GM19438 (cell line): Measurements from ENCODE around the gene KCNT2.

ENCODE experiments used
- ATAC-seq: cut with Tn5 transposase; IDR thresholded peaks from one replicate; pipeline ENCODE4 v1.9.1; 2021; ENCODE audit warnings: low read depth; ENCODE audit not compliant: unreplicated experiment

Gene KCNT2

DNA sequence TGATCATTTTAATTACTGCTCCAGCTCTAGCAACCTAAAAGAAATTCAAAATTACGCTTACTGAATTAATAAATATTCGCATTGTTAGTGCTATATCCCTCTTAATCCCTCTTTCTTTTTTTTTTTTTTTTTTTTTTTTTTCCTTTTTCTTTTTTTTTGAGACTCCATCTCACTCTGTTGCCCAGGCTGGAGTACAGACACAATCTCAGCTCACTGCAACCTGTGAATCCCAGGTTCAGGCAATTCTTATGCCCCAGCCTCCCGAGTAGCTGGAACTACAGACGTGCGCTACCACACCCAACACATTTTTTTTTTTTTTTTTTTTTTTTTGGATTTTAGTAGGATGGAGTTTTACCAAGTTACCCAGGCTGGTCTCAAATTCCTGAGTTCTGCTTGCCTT lies 157.1 kb downstream of the KCNT2 start:
- no peak for ATAC-seq

DNA sequence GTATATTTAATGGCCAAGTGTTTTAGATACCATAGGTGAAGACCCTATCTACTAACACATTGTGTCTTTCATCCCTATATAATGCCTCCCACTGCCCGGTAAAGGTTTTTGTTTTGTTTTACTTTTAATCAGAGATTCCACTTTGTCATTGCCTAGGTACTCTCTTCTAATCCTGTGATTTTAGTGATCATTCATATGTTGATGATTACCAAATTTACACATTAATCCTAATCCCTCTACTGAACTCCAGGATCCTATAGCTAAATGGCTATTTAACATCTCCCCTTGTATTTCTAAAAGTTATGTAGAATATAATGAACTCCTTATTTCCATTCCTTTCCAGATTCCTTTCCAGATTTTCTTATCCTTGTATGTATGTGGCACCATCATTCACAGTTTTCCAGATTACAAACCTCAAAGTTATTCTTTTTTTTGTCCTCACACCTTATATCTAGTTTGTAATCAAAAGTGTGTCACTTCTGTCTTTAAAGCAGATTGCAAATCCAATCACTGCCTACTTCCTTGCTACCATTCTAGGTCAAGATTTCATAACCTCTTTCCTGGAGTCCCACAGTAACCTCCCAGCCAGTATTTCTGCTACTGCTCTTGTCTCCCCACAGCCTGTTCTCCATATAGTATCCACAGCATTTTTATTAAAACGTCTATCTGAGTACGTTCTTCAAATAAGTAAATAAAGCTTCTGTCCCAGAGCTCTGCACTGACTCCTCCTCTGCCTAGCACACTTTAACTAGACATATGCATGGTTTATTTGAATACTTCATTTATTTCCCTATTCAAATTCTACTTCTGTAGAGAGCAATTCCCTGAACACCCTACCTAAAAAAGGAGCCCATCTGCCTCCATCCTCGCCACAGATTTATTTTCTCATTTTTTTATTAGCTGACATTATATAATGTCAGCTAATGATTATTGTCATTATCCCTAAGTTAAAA lies 157.8 kb downstream of the KCNT2 start:
- no peak for ATAC-seq

DNA sequence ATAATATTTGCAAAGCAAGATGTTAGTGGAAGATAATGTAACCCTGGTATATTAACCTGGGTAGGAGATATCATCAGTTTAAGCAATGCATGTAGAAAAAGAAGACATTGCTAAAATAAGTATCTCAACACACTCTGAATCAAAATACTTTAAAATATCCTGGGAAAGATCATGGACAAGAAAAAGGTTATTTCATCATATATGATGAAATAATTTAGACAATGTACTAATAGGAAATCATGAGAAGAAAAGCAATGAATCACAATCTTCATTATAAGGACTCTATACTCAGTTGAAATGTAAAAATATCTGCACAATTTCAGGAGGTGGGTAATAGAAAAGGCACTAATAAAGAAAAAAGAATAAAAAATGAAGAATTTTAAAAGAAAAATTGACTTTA lies 158.8 kb downstream of the KCNT2 start:
- ATAC-seq, result no peak

DNA sequence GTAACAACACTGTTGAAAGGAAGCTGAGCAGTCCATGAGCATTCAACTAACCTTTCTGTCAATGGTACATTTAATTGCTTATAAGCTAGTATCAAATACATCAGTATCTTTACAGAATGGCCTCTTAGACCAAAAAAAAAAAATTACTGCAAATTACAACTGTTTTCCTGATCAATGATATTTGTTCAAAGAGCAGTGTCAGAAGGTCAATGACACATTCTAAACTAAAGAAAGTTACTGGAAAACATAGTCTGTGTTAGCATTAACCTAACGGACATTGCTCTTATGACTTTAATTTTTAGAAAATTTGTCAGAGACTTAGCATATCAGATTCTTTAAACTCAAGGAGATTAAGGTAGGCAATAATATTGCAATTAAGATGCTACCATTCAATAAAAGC lies 162.5 kb downstream of the KCNT2 start:
- no peak for ATAC-seq

DNA sequence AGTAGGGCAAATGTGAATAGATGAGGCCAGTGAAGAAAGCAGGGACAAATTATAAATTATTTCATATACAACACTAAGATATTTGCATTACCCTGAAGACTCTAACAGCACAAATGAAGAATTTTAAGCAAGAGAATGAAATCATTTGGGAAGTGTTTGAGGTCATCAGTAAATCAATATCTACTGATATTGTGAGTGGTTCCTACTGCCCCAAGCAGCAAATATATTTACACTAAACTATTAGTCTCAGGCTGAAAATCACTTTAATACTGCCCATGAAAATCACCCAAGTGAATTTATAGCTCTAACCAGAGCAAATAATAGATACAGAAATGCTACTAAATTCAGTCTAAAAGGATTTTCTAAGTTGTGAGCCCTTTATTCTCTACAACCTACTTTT lies 163.6 kb downstream of the KCNT2 start:
- ATAC-seq, result no peak

DNA sequence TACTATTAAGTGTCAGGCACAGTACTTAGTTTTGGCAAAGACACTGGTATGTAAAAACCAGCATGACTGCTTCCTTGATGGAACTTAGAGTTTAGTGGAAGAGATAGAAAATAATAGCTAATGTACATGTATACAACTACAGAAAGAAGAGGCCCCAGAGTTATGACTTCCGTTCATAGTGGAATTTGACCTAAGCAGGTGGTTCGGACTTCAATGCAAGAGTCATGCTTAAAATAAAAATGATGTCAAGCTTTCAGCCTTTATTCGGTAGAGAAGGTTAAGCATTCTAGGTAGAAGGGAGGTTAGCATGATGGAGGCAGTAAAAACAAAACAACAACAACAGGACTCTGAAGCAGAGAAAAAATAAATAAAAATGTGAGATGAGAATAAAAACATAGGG lies 165.9 kb downstream of the KCNT2 start:
- ATAC-seq, result no peak

DNA sequence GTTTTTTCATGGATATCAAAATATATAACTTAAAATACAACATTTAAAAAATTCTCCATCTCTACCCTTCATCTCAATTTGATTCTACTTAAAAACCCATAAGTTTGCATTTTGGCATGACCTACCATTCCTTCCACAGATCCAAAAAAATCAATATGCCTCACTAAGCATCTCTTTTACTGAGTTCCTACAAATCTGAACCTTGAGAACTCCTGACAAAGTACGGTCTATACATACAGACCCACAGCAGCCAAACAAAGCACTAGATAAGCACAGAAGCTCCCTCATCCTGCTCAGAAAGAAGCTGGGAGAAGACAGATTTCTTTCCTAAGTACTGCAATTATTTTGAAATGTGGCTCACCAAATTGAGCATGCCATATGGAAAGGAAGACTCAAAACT lies 167.5 kb downstream of the KCNT2 start:
- no peak for ATAC-seq

DNA sequence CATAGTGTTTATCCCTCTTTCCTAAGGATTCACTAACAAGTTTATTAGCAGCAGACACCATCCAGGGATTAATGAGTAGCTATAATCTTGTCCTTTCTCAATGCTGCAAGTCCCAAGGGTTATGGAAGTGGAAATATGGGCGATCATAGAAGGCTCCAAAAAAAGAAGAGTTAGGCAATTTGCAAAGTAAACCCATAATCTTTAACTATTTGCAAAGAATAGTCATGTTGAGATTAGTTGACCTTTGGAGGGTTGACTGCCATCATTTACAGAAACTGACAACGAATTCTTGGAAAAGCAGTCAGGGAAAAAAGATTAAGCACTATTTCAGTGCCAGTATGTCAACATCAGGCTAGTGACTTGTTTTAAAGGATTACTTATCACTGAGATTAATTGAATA lies 169.9 kb downstream of the KCNT2 start:
- ATAC-seq, result no peak

DNA sequence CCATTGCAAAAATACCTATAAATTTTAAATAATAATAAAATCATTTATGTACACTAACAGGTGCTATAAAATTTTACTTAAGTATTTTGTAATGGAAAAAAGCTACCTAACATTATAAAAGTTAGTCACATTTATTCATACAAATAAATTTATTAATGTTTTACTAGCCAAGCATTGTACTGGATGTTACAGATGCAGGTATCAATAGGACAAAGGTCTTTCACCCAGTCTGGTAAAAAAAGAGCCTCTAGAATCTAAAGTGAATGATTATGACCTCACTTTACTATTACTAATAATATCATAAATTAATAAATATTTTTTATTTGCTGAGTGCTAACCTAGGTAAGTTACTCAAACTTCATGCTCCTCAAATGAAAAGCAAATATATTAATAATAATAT lies 170.6 kb downstream of the KCNT2 start:
- no peak for ATAC-seq

DNA sequence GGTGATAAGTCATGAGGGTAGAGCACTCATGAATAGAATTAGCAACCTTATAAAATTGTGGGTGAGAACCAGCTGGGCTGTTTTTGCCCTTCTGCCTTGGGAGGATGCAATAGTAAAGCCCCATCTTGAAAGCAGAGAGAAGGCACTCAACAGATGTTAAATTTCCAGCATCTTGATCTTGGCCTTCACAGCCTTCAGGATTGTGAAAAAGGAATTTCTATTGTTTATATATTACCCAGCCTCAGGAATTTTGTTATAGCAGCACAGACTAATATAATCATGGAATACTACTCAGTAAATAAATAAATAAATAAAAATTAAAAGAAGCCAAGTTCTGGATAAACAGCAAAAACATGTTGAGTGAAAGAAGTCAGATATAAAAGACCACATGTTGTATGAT lies 175.2 kb downstream of the KCNT2 start:
- no peak for ATAC-seq

DNA sequence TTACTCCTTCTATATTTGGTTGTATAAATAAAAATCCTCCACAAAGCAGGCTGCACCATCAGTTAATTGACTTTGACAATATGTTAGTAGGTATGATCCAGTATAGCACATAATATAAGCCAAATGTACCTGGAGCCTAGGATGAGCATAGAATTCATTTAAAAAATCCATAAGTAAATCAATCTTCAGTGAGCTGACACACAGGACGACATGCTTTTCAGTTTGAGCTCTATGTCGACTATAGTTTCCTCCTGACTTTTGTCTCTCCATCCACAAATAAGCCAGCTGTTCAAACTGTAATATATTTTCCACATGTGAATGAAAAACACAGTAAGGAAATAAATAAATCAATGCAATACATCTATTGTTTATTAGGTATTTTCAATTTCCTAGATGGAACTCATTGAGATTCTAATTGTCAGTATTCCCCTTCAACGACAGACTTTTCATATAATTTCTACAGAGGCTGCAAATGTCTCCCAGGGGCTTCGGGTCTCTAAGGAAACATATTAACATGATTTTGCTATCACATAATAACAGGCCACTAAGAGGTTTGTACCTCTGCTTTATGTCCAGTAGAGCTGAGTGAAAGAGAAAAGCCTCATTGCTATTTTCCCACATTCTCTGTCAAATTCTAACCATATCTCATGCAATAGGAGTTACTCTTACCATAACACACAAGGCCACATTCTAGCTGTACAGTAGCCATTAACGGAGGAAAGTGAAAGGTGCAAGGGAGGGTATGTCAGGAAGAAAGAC lies 180.1 kb downstream of the KCNT2 start:
- ATAC-seq, result no peak

DNA sequence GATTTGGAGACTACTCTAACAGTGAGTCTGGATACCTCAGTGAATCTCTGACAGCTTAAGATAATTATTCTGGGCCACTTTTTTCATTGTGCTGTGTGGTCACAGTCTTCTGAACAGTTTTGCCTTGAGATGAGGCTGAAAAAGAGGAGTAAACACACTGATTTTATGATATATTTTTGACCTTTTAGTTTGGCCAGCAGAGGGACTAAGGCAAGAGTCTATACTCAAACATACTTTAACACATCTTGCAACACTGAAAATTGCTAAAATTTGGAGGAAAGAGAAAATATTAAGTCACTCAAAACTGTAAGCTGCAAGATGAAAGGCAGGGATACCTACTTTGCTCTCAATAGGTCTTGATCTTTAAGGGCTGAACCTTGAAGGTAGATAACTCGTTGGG lies 182.7 kb downstream of the KCNT2 start:
- no peak for ATAC-seq

DNA sequence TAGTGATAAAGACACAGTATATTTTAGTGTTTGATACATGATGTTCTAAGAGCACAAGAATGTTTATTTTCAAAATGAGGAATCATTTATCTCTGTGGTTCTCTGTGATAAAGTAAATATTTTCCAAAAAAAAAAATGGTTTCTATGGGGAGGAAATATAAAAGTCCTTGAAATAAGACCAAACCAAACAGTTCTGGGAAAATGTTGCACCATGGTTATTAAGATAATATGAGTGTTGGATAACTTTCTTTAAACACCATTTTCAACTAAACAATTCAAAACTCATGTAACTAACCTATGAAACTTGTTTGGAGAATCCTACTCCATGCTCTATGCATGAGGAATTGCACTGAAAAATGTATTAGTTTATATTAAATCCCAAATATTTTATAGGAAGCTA lies 184.6 kb downstream of the KCNT2 start:
- no peak for ATAC-seq

DNA sequence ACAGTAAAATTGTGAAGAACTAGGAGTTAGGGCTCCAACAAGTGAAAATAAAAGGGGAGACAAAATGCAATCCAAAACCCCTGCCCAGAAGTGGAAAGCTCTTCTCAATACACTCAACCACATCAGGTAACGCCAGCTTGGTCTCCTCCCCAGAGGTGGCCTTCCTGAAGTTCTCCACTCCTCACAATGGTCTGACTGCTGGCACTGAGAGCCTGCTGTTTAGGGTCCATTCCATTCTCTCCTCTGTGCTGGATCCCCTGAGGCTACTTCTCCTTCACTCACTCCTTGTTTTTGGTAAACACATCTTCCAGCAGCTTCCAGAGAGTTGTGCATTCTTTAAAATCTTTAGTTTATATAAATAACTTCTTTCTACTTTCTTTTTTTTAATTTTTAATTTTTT lies 189.5 kb downstream of the KCNT2 start:
- ATAC-seq, result no peak

DNA sequence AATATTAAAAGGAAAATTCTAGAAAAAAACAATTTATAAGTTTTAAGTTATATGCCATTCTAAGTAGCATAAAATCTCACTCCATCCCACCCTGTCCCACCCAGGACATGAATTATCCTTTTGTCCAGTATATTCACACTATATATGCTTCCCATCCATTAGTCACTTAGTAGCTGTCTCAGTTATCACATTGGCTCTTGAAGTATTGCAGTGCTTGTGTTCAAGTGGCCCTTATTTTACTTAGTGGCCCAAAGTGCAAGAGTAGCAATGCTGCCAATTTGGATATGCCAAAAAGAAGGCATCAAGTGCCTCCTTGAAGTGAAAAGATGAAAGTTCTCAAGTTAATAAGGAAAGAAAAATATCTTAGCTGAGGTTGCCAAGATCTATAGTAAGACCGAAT lies 192.3 kb downstream of the KCNT2 start:
- ATAC-seq, result no peak

DNA sequence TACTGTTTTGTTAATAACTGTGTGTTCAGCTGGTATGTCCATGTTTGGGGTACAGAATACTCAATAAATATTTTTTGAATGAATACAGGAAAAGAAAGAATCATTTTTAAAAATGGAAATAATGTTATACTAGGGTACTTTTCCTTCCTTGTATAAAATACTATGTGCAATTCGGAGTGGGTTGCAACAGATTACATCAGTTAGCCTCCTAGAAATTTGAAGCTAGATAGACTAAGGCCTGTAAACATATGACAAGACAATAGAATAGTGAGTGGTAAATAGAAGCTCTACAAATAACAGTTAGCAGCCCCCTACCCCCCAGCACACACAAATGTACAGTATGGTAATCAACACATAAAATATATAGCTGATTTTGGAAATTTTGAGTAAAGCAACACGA lies 195.9 kb downstream of the KCNT2 start:
- no peak for ATAC-seq

DNA sequence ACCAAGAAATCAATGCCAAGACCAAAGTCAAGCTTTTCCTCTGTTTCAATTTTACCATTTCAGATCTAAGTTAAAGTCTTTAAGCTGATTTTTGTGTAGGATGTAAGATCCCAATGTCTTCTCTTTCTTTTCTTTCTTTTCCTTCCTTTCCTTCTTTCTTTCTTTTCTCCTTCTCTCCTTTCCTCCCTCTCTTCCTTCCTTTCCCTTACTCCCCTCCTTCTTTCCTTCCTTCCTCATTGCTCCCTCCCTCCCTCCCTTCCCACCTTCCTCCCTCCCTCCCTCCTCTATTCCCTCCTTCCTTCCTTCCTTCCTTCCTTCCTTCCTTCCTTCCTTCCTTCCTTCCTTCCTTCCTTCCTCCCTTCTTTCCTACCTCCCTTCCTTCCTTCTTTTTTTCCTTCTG lies 197.5 kb downstream of the KCNT2 start:
- no peak for ATAC-seq

DNA sequence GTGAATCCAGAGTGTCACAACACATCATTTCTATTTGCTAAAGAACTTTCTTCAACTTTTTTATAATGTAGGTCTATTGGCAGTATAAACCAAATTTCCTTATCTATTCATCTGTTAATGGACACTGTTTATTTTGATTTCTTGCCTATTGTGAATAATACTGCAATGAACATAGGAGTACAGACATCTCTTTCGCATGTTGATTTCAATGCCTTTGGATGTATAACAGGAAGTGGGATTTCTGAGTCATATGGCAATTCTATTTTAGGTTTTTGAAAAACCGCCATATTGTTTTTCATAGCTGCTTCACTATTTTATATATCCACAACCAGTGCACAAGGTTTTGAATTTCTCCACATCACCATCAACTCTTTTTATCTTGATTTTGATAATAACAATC lies 198.7 kb downstream of the KCNT2 start:
- ATAC-seq, result no peak

DNA sequence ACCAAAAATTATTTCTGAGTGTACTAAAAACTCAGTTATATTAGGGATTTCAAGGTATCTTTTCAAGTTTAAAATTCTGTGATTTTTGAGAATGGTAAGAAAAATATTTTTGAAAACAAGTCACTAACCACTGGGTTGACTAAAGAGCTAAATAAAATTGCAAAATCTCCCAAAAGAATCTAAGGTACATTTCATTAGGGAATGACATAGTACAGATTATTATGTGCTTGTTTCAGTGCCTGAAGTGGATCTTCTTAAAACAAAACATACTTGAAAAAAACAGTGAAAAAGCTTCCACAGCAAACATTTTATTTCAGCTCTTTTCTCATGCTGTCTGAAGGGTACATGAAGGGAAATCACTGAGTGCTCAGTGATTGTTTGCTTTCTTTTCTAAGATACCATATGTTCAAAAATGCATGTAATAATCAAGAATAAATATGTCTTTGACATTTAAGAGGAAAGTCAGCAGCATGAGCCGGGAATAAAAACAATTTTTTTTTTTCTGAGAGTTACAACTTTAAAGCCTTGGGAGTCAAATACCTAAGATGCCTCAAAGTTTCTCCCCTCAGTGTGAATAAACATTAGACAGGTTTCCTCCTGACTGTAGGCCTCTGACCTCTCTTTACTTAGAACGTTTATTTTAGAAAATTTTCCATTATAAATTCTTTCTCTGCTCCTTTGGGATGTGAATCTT lies 200.7 kb downstream of the KCNT2 start:
- no peak for ATAC-seq

DNA sequence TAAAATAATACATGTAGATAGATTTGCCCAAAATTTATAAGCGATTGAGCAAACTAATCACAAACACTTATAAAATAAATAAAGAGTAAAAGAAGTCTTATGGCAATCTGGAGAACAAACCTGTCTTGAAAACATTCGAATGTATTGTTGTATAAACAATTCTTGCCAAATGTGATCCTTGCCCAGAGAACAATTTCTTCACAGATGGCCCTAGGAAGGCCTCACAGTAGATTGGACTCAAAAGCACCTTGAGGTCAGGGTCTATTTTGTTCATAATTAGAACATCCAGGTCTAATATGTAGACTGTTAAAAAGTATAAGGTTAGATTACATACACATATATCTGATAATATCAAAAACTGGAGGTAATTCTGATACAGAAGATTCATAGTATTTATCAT lies 202.4 kb downstream of the KCNT2 start:
- no peak for ATAC-seq
